G401.6 (cell line): ENCODE measurements around the gene ATP5PD.
"Not testable (repeated sequence)": the region's sequence is repeated elsewhere in the genome, so short reads cannot be mapped to it uniquely, and the experiment has no call there.

Experiments used
- FAIRE-seq: peaks from 2 replicates; lab custom pipeline; 2012; peaks lifted over from hg19 to GRCh38; lab: Jason Lieb, UNC

ATP5PD gene

GRCh38 chr17:75051941-75052340, 5.2 kb upstream of the ATP5PD start:
- FAIRE-seq = no peak

GRCh38 chr17:75049706-75050105, 2.9 kb upstream of the ATP5PD start:
- FAIRE-seq = no peak

GRCh38 chr17:75049057-75049456, 2.3 kb upstream of the ATP5PD start:
- no peak for FAIRE-seq

- FAIRE-seq = no peak
Observed at GRCh38 chr17:75048249-75048878, 1.6 kb upstream of the ATP5PD start.

GRCh38 chr17:75047398-75048098, 779 bp upstream of the ATP5PD start:
- no peak for FAIRE-seq

GRCh38 chr17:75045946-75046406, 793 bp downstream of the ATP5PD start:
- FAIRE-seq = not testable (repeated sequence)

GRCh38 chr17:75044716-75045115, 2.1 kb downstream of the ATP5PD start:
- no peak for FAIRE-seq

- not testable (repeated sequence) for FAIRE-seq
Observed at GRCh38 chr17:75043789-75044188, 3.0 kb downstream of the ATP5PD start.

- no peak for FAIRE-seq
Observed at GRCh38 chr17:75041656-75042280, 5.0 kb downstream of the ATP5PD start.

GRCh38 chr17:75039238-75039637, 7.5 kb downstream of the ATP5PD start:
- no peak for FAIRE-seq

- no peak for FAIRE-seq
Observed at GRCh38 chr17:75036643-75037268, 10.0 kb downstream of the ATP5PD start.

- FAIRE-seq = no peak
Observed at GRCh38 chr17:75034236-75034908, 12.4 kb downstream of the ATP5PD start.

GRCh38 chr17:75033346-75034235, 13.2 kb downstream of the ATP5PD start:
- FAIRE-seq = peak; percentile 92

- no peak for FAIRE-seq
Observed at GRCh38 chr17:75032720-75033280, 14.0 kb downstream of the ATP5PD start.

GRCh38 chr17:75031972-75032719, 14.6 kb downstream of the ATP5PD start:
- no peak for FAIRE-seq

GRCh38 chr17:75030161-75030560, 16.6 kb downstream of the ATP5PD start:
- FAIRE-seq = no peak

GRCh38 chr17:75026650-75027049, 20.1 kb downstream of the ATP5PD start:
- not testable (repeated sequence) for FAIRE-seq

GRCh38 chr17:75025398-75025734, 21.4 kb downstream of the ATP5PD start:
- FAIRE-seq = not testable (repeated sequence)

- no peak for FAIRE-seq
Observed at GRCh38 chr17:75024686-75025397, 21.9 kb downstream of the ATP5PD start.
